ENCODE measurements around the gene EGLN3.
A peak's percentile ranks its signal among the peaks of the same experiment; 100 is the strongest.

The EGLN3 gene

GRCh38 chr14:33922125-33922524 lies 28.7 kb downstream of the EGLN3 start:
- H3K27me3 ChIP-seq (replicated peaks; ENCODE audit: control insufficient read depth, insufficient read depth, low read length) = no peaks in the 10 kb centered on the region
- no peak overlapping the region for H3K9ac ChIP-seq (ENCODE audit: low read length)
- no peak for DNase-seq (ENCODE audit: low read depth)
- H3K4me3 ChIP-seq (ENCODE audit: low read length) = no peak overlapping the region
- peaks cover 18% of the 10 kb centered on the region for H3K4me1 ChIP-seq (ENCODE audit: control insufficient read depth, insufficient read depth, low read length)
- H3K9me3 ChIP-seq (ENCODE audit: control insufficient read depth, low read length) = no peaks in the 10 kb centered on the region
- no peaks in the 10 kb centered on the region for H3K36me3 ChIP-seq (ENCODE audit: control insufficient read depth, insufficient read depth, low read length, severe bottlenecking)

GRCh38 chr14:33918256-33918655 lies 32.6 kb downstream of the EGLN3 start:
- H3K9ac ChIP-seq (ENCODE audit: low read length) = no peak overlapping the region
- no peak for DNase-seq (ENCODE audit: low read depth)
- no peak overlapping the region for H3K4me3 ChIP-seq (ENCODE audit: low read length)
- H3K4me1 ChIP-seq (ENCODE audit: control insufficient read depth, insufficient read depth, low read length) = peaks cover 24% of the 10 kb centered on the region
- no peaks in the 10 kb centered on the region for H3K27me3 ChIP-seq (replicated peaks; ENCODE audit: control insufficient read depth, insufficient read depth, low read length)
- no peaks in the 10 kb centered on the region for H3K9me3 ChIP-seq (ENCODE audit: control insufficient read depth, low read length)
- no peaks in the 10 kb centered on the region for H3K36me3 ChIP-seq (ENCODE audit: control insufficient read depth, insufficient read depth, low read length, severe bottlenecking)

GRCh38 chr14:33917661-33918060 lies 33.2 kb downstream of the EGLN3 start:
- no peaks in the 10 kb centered on the region for H3K27me3 ChIP-seq (replicated peaks; ENCODE audit: control insufficient read depth, insufficient read depth, low read length)
- DNase-seq (ENCODE audit: low read depth) = no peak
- H3K4me1 ChIP-seq (ENCODE audit: control insufficient read depth, insufficient read depth, low read length) = peaks cover 24% of the 10 kb centered on the region
- H3K4me3 ChIP-seq (ENCODE audit: low read length) = no peak overlapping the region
- no peaks in the 10 kb centered on the region for H3K36me3 ChIP-seq (ENCODE audit: control insufficient read depth, insufficient read depth, low read length, severe bottlenecking)
- H3K9me3 ChIP-seq (ENCODE audit: control insufficient read depth, low read length) = no peaks in the 10 kb centered on the region
- no peak overlapping the region for H3K9ac ChIP-seq (ENCODE audit: low read length)

GRCh38 chr14:33916663-33917565 lies 34.0 kb downstream of the EGLN3 start:
- no peak for DNase-seq (ENCODE audit: low read depth)
- Histone ChIP-seq H3K27me3 (replicated peaks; ENCODE audit: control insufficient read depth, insufficient read depth, low read length) (no peaks in the 10 kb centered on the region), H3K9ac (ENCODE audit: low read length) (no peak overlapping the region), H3K4me3 (ENCODE audit: low read length) (no peak overlapping the region), H3K36me3 (ENCODE audit: control insufficient read depth, insufficient read depth, low read length, severe bottlenecking) (no peaks in the 10 kb centered on the region), H3K9me3 (ENCODE audit: control insufficient read depth, low read length) (no peaks in the 10 kb centered on the region), H3K4me1 (ENCODE audit: control insufficient read depth, insufficient read depth, low read length) (peaks cover 24% of the 10 kb centered on the region)

GRCh38 chr14:33915682-33916081 lies 35.2 kb downstream of the EGLN3 start:
- no peaks in the 10 kb centered on the region for H3K27me3 ChIP-seq (replicated peaks; ENCODE audit: control insufficient read depth, insufficient read depth, low read length)
- no peaks in the 10 kb centered on the region for H3K9me3 ChIP-seq (ENCODE audit: control insufficient read depth, low read length)
- no peak overlapping the region for H3K4me3 ChIP-seq (ENCODE audit: low read length)
- DNase-seq (ENCODE audit: low read depth) = no peak
- peaks cover 24% of the 10 kb centered on the region for H3K4me1 ChIP-seq (ENCODE audit: control insufficient read depth, insufficient read depth, low read length)
- no peak overlapping the region for H3K9ac ChIP-seq (ENCODE audit: low read length)
- no peaks in the 10 kb centered on the region for H3K36me3 ChIP-seq (ENCODE audit: control insufficient read depth, insufficient read depth, low read length, severe bottlenecking)

GRCh38 chr14:33914676-33915516 lies 36.0 kb downstream of the EGLN3 start:
- DNase-seq (ENCODE audit: low read depth) = peak; percentile 50
- no peak overlapping the region for H3K4me3 ChIP-seq (ENCODE audit: low read length)
- no peak overlapping the region for H3K9ac ChIP-seq (ENCODE audit: low read length)
- peaks cover 24% of the 10 kb centered on the region for H3K4me1 ChIP-seq (ENCODE audit: control insufficient read depth, insufficient read depth, low read length)
- no peaks in the 10 kb centered on the region for H3K36me3 ChIP-seq (ENCODE audit: control insufficient read depth, insufficient read depth, low read length, severe bottlenecking)
- H3K27me3 ChIP-seq (replicated peaks; ENCODE audit: control insufficient read depth, insufficient read depth, low read length) = no peaks in the 10 kb centered on the region
- H3K9me3 ChIP-seq (ENCODE audit: control insufficient read depth, low read length) = no peaks in the 10 kb centered on the region

GRCh38 chr14:33911046-33911445 lies 39.8 kb downstream of the EGLN3 start:
- Histone ChIP-seq H3K27me3 (replicated peaks; ENCODE audit: control insufficient read depth, insufficient read depth, low read length) (peaks cover 3% of the 10 kb centered on the region), H3K9me3 (ENCODE audit: control insufficient read depth, low read length) (no peaks in the 10 kb centered on the region), H3K36me3 (ENCODE audit: control insufficient read depth, insufficient read depth, low read length, severe bottlenecking) (no peaks in the 10 kb centered on the region), H3K9ac (ENCODE audit: low read length) (no peak overlapping the region), H3K4me3 (ENCODE audit: low read length) (no peak overlapping the region), H3K4me1 (ENCODE audit: control insufficient read depth, insufficient read depth, low read length) (no peaks in the 10 kb centered on the region)
- no peak for DNase-seq (ENCODE audit: low read depth)

GRCh38 chr14:33910435-33910834 lies 40.4 kb downstream of the EGLN3 start:
- H3K4me3 ChIP-seq (ENCODE audit: low read length) = no peak overlapping the region
- peaks cover 3% of the 10 kb centered on the region for H3K27me3 ChIP-seq (replicated peaks; ENCODE audit: control insufficient read depth, insufficient read depth, low read length)
- H3K9me3 ChIP-seq (ENCODE audit: control insufficient read depth, low read length) = no peaks in the 10 kb centered on the region
- H3K9ac ChIP-seq (ENCODE audit: low read length) = no peak overlapping the region
- H3K36me3 ChIP-seq (ENCODE audit: control insufficient read depth, insufficient read depth, low read length, severe bottlenecking) = no peaks in the 10 kb centered on the region
- DNase-seq (ENCODE audit: low read depth) = no peak
- H3K4me1 ChIP-seq (ENCODE audit: control insufficient read depth, insufficient read depth, low read length) = no peaks in the 10 kb centered on the region

- Histone ChIP-seq H3K27me3 (replicated peaks; ENCODE audit: control insufficient read depth, insufficient read depth, low read length) (peaks cover 3% of the 10 kb centered on the region), H3K9me3 (ENCODE audit: control insufficient read depth, low read length) (no peaks in the 10 kb centered on the region), H3K4me3 (ENCODE audit: low read length) (no peak overlapping the region), H3K9ac (ENCODE audit: low read length) (no peak overlapping the region), H3K4me1 (ENCODE audit: control insufficient read depth, insufficient read depth, low read length) (no peaks in the 10 kb centered on the region), H3K36me3 (ENCODE audit: control insufficient read depth, insufficient read depth, low read length, severe bottlenecking) (no peaks in the 10 kb centered on the region)
- no peak for DNase-seq (ENCODE audit: low read depth)
Measured at GRCh38 chr14:33909380-33910084, 41.3 kb downstream of the EGLN3 start.

GRCh38 chr14:33908540-33909223 lies 42.2 kb downstream of the EGLN3 start:
- Histone ChIP-seq H3K9me3 (ENCODE audit: control insufficient read depth, low read length) (no peaks in the 10 kb centered on the region), H3K4me3 (ENCODE audit: low read length) (no peak overlapping the region), H3K27me3 (replicated peaks; ENCODE audit: control insufficient read depth, insufficient read depth, low read length) (peaks cover 3% of the 10 kb centered on the region), H3K9ac (ENCODE audit: low read length) (no peak overlapping the region), H3K36me3 (ENCODE audit: control insufficient read depth, insufficient read depth, low read length, severe bottlenecking) (no peaks in the 10 kb centered on the region), H3K4me1 (ENCODE audit: control insufficient read depth, insufficient read depth, low read length) (no peaks in the 10 kb centered on the region)
- no peak for DNase-seq (ENCODE audit: low read depth)
